H9 (cell line): ENCODE data around the gene ANKRD53. TPM values are rescaled to one million over a fixed set of nuclear protein-coding genes. Genes with fewer than 3 reads are reported as not detected.

Experiments
- DNase-seq: peaks from one replicate; pipeline ENCODE4 v3.0.0-alpha.2; 2017
- H2AFZ ChIP-seq: one replicate; pipeline ENCODE4 v1.6.1; 2013; ENCODE audit warnings: mild to moderate bottlenecking, low read length, control low read depth, moderate library complexity
- H2AK5ac ChIP-seq: 2 replicates; pipeline ENCODE4 v1.6.1; 2013; ENCODE audit warnings: low read length, control low read depth, mixed read lengths; ENCODE audit not compliant: insufficient read length
- H2BK120ac ChIP-seq: one replicate; pipeline ENCODE4 v1.6.1; 2013; ENCODE audit warnings: low read depth, mild to moderate bottlenecking, low read length, control low read depth, inconsistent platforms; ENCODE audit not compliant: poor library complexity, severe bottlenecking
- H2BK12ac ChIP-seq: 2 replicates; pipeline ENCODE4 v1.6.1; 2013; ENCODE audit warnings: low read length, control low read depth, mixed read lengths, low read depth; ENCODE audit not compliant: insufficient read length
- H2BK15ac ChIP-seq: 2 replicates; pipeline ENCODE4 v1.6.1; 2013; ENCODE audit warnings: low read depth, low read length, control low read depth
- H2BK20ac ChIP-seq: one replicate; pipeline ENCODE4 v1.6.1; 2013; ENCODE audit warnings: low read depth, mild to moderate bottlenecking, low read length, control low read depth, inconsistent platforms; ENCODE audit not compliant: poor library complexity, severe bottlenecking
- H2BK5ac ChIP-seq: 2 replicates; pipeline ENCODE4 v1.6.1; 2013; ENCODE audit warnings: low read length, control low read depth, mixed read lengths; ENCODE audit not compliant: insufficient read length
- H3K14ac ChIP-seq: 2 replicates; pipeline ENCODE4 v1.6.1; 2013; ENCODE audit warnings: low read length, control low read depth; ENCODE audit not compliant: insufficient read depth
- H3K18ac ChIP-seq: 2 replicates; pipeline ENCODE4 v1.6.1; 2013; ENCODE audit warnings: low read depth, mild to moderate bottlenecking, mixed read lengths, low read length, control low read depth; ENCODE audit not compliant: insufficient read length
- H3K23ac ChIP-seq: 2 replicates; pipeline ENCODE4 v1.6.1; 2013; ENCODE audit warnings: low read length, control low read depth, mixed read lengths, low read depth; ENCODE audit not compliant: insufficient read length
- H3K23me2 ChIP-seq: 2 replicates; pipeline ENCODE4 v1.6.1; 2013; ENCODE audit warnings: low read depth, mild to moderate bottlenecking, mixed read lengths, low read length, control low read depth; ENCODE audit not compliant: insufficient read length, poor library complexity, severe bottlenecking
- H3K27ac ChIP-seq: 2 replicates; pipeline ENCODE4 v1.5.1; 2013; ENCODE audit warnings: low read length, control low read depth, mixed read lengths, low read depth; ENCODE audit not compliant: insufficient read length
- H3K27me3 ChIP-seq: 2 replicates; pipeline ENCODE4 v1.6.1; 2013; ENCODE audit warnings: low read length, control low read depth, inconsistent platforms; ENCODE audit not compliant: insufficient read depth
- H3K4ac ChIP-seq: 2 replicates; pipeline ENCODE4 v1.6.1; 2013; ENCODE audit warnings: low read depth, mild to moderate bottlenecking, control low read depth, inconsistent platforms, low read length, moderate library complexity
- H3K4me1 ChIP-seq: 2 replicates; pipeline ENCODE4 v1.6.1; 2013; ENCODE audit warnings: low read length, control low read depth, inconsistent platforms; ENCODE audit not compliant: insufficient read depth
- H3K4me2 ChIP-seq: 2 replicates; pipeline ENCODE4 v1.6.1; 2013; ENCODE audit warnings: low read length, control low read depth, mixed read lengths; ENCODE audit not compliant: insufficient read length, insufficient read depth
- H3K56ac ChIP-seq: 2 replicates; pipeline ENCODE4 v1.6.1; 2013; ENCODE audit warnings: low read depth, mild to moderate bottlenecking, mixed read lengths, low read length, control low read depth; ENCODE audit not compliant: insufficient read length
- H3K79me1 ChIP-seq: 2 replicates; pipeline ENCODE4 v1.6.1; 2013; ENCODE audit warnings: low read depth, mild to moderate bottlenecking, moderate library complexity, low read length, control low read depth, inconsistent platforms; ENCODE audit not compliant: insufficient read depth, poor library complexity, severe bottlenecking
- H3K79me2 ChIP-seq: 2 replicates; pipeline ENCODE4 v1.6.1; 2013; ENCODE audit warnings: low read length, control low read depth, inconsistent platforms; ENCODE audit not compliant: insufficient read depth
- H3K9ac ChIP-seq: 2 replicates; pipeline ENCODE4 v1.6.1; 2013; ENCODE audit warnings: low read length, control low read depth, mixed read lengths; ENCODE audit not compliant: insufficient read length; ENCODE audit errors: extremely low read depth
- H3K9me3 ChIP-seq: one replicate; pipeline ENCODE4 v1.6.1; 2013; ENCODE audit warnings: low read depth, low read length, inconsistent platforms; ENCODE audit not compliant: control insufficient read depth
- H3T11ph ChIP-seq: one replicate; pipeline ENCODE4 v1.6.1; 2013; ENCODE audit warnings: mild to moderate bottlenecking, low read length, control low read depth, inconsistent platforms
- H4K20me1 ChIP-seq: one replicate; pipeline ENCODE4 v1.6.1; 2013; ENCODE audit not compliant: control insufficient read depth, insufficient read length, insufficient read depth
- H4K5ac ChIP-seq: 2 replicates; pipeline ENCODE4 v1.6.1; 2013; ENCODE audit warnings: low read depth, mild to moderate bottlenecking, mixed read lengths, low read length, control low read depth; ENCODE audit not compliant: insufficient read length
- H4K8ac ChIP-seq: replicated peaks from 2 replicates; pipeline ENCODE4 v1.6.1; 2013; ENCODE audit warnings: low read length, control low read depth, mixed read lengths, low read depth; ENCODE audit not compliant: insufficient read length
- H4K91ac ChIP-seq: 2 replicates; pipeline ENCODE4 v1.6.1; 2013; ENCODE audit warnings: low read depth, mild to moderate bottlenecking, moderate library complexity, mixed read lengths, low read length, control low read depth; ENCODE audit not compliant: insufficient read length
- H3K27ac Mint-ChIP-seq, 3 experiments: 2 replicates in 2 of 3; 3 replicates in 1 of 3; pipeline ENCODE4 v1.8.0; 2020 to 2021; ENCODE audit warnings: mixed read lengths in 3 of 3, mild to moderate bottlenecking in 1 of 3, moderate library complexity in 1 of 3
- H3K27me3 Mint-ChIP-seq: 2 replicates; pipeline ENCODE4 v1.8.0; 2021; ENCODE audit warnings: low read depth, mild to moderate bottlenecking, moderate library complexity, mixed read lengths
- H3K36me3 Mint-ChIP-seq, 3 experiments: 2 replicates in 2 of 3; 3 replicates in 1 of 3; pipeline ENCODE4 v1.8.0; 2020 to 2021; ENCODE audit warnings: low read depth in 3 of 3, mixed read lengths in 3 of 3; ENCODE audit not compliant: insufficient read depth in 1 of 3
- H3K4me1 Mint-ChIP-seq, 2 experiments: 2 replicates each; pipeline ENCODE4 v1.8.0; 2020; ENCODE audit warnings: mixed read lengths in 2 of 2
- H3K4me3 Mint-ChIP-seq, 2 experiments: 2 replicates in 1 of 2; 3 replicates in 1 of 2; pipeline ENCODE4 v1.8.0; 2020 to 2021; ENCODE audit warnings: mild to moderate bottlenecking in 2 of 2, mixed read lengths in 2 of 2, moderate library complexity in 1 of 2
- H3K9me3 Mint-ChIP-seq, 2 experiments: 2 replicates in 1 of 2; 3 replicates in 1 of 2; pipeline ENCODE4 v1.8.0; 2020; ENCODE audit warnings: mild to moderate bottlenecking in 2 of 2, mixed read lengths in 2 of 2, moderate library complexity in 1 of 2
- CTCF ChIP-seq: fragments of 200-600 bp; sonication (generic); conservative IDR thresholded peaks from 3 replicates; pipeline ENCODE4 v1.8.0; 2021; ENCODE audit warnings: antibody characterized with exemption, mild to moderate bottlenecking
- WGBS: extraction: QIAGEN DNeasy Blood & Tissue Kit; methylation state at CpG from one replicate; pipeline ENCODE4 v1.1.7; 2013; ENCODE audit warnings: missing lambda C conversion rate, low lambda C conversion rate, mixed read lengths; ENCODE audit not compliant: insufficient read length; ENCODE audit errors: extremely low coverage; 5-methylcytosine and 5-hydroxymethylcytosine counted together
- total RNA-seq: library from RNA; stranded (reverse); gene quantifications from 2 replicates; pipeline ENCODE4 v1.2.1, GENCODE V29; 2021

The ANKRD53 gene
- total RNA-seq, 1 experiment from 2014 or later: 0.28 TPM

GRCh38 chr2:70990216-70990615 is 11.8 kb downstream of the ANKRD53 start:
- Histone ChIP-seq H3K27me3 (no peaks in the 10 kb centered on the region), H4K8ac (no peak overlapping the region), H3K4me2 (no peak overlapping the region), H3K23me2 (peaks cover 11% of the 10 kb centered on the region), H3K18ac (no peak overlapping the region), H2BK5ac (no peak overlapping the region), H3K23ac (no peak overlapping the region), H3K27ac (no peak overlapping the region), H4K5ac (no peak overlapping the region), H2BK120ac (no peak overlapping the region), H3K56ac (no peak overlapping the region), H3K14ac (no peak overlapping the region), H2BK12ac (no peak overlapping the region), H3K79me1 (no peaks in the 10 kb centered on the region), H3T11ph (no peak overlapping the region), H2BK20ac (no peak overlapping the region), H3K4ac (no peak overlapping the region), H3K4me1 (no peaks in the 10 kb centered on the region), H3K9me3 (no peaks in the 10 kb centered on the region), H4K20me1 (no peaks in the 10 kb centered on the region), H3K9ac (no peak overlapping the region), H2BK15ac (no peak overlapping the region), H4K91ac (no peak overlapping the region), H3K79me2 (0 out of 2 replicates have a peak, but pooled peaks cover 3% of the 10 kb centered on the region), H2AK5ac (no peak overlapping the region), H2AFZ (no peak overlapping the region)
- Mint-ChIP-seq H3K27me3 (peaks cover 3% of the 10 kb centered on the region; the same call in 1 of the 2 replicates), H3K4me1 (peaks cover 10 to 12% of the 10 kb centered on the region in 2 experiments), H3K9me3 (no peaks in the 10 kb centered on the region), H3K36me3 (peaks cover 5 to 38% (median 30%) of the 10 kb centered on the region in 3 experiments; a peak in 5 of 7 replicates), H3K27ac (no peak overlapping the region), H3K4me3 (no peak overlapping the region)
- DNase-seq: no peak
- TF ChIP-seq CTCF: no peak
- WGBS: no CpG with 5 or more reads among the region's 5 CpGs
